GM18907 (cell line): ENCODE data around the gene COL18A1.

Experiments used
- ATAC-seq: cut with Tn5 transposase; IDR thresholded peaks from one replicate; pipeline ENCODE4 v1.9.1; 2021; ENCODE audit warnings: mild to moderate bottlenecking, moderate library complexity; ENCODE audit not compliant: unreplicated experiment

COL18A1 gene

GRCh38 chr21:45475797-45476570 lies 71.0 kb downstream of the COL18A1 start:
- ATAC-seq, result no peak

- no peak for ATAC-seq
Observed at GRCh38 chr21:45476582-45476981, 71.6 kb downstream of the COL18A1 start.

- no peak for ATAC-seq
Observed at GRCh38 chr21:45477176-45478114, 72.5 kb downstream of the COL18A1 start.

DNA sequence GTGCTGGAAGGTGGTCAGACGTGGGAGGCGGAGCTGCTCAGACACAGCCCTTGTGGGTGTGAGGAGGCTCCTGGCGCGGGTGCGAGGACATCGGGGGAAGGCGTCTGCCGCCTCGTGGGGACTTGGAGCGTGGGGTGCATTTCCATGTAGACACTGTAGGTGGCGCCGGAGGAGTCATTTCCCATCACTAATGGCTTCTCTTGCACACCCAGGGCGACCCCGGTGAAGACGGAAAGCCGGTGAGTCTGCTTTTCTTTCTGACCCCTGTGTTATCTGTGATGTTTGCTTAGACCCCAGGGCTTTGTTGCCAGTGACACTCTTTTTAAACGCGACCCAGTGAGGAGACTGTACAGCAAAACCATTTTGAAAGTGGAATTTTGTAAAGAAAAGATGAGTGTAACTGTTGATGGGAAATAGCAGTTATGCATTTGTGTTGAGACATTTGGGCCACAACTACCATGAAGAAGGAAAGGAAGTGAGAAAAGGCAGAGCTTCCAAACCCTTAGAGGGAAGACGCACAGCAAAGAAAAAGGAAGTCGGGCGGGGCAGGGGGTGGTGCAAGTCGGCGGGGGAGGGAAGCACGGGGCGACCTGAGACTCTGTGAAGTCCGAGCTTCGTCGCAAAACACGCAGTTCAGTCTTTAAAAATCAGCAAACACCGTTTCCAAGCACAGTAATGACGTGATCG lies 73.3 kb downstream of the COL18A1 start:
- ATAC-seq, result no peak

GRCh38 chr21:45478816-45479669 lies 74.1 kb downstream of the COL18A1 start:
- ATAC-seq, result no peak

- no peak for ATAC-seq
Observed at GRCh38 chr21:45479691-45480675, 75.0 kb downstream of the COL18A1 start.

- no peak for ATAC-seq
Observed at GRCh38 chr21:45480701-45481500, 75.9 kb downstream of the COL18A1 start.

DNA sequence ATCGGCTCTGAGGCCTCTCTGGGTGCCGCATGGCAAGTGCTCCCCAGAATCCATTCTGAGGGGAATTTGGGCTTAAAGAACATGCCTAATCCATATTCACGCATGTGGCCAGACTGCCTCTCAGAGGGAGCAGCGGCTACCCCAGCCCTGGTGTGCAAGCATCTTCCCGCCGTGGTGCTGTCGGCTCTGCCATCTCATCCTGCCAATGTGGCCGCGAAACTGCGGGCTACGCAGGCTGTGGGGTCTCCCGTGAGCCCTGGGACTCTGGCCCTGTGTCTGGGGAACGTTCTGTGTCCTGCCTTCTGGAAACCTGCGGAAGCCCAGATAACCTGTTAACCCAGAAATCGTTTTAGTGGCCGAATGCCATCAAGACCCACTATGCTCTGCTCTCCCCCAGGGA lies 76.6 kb downstream of the COL18A1 start:
- no peak for ATAC-seq

DNA sequence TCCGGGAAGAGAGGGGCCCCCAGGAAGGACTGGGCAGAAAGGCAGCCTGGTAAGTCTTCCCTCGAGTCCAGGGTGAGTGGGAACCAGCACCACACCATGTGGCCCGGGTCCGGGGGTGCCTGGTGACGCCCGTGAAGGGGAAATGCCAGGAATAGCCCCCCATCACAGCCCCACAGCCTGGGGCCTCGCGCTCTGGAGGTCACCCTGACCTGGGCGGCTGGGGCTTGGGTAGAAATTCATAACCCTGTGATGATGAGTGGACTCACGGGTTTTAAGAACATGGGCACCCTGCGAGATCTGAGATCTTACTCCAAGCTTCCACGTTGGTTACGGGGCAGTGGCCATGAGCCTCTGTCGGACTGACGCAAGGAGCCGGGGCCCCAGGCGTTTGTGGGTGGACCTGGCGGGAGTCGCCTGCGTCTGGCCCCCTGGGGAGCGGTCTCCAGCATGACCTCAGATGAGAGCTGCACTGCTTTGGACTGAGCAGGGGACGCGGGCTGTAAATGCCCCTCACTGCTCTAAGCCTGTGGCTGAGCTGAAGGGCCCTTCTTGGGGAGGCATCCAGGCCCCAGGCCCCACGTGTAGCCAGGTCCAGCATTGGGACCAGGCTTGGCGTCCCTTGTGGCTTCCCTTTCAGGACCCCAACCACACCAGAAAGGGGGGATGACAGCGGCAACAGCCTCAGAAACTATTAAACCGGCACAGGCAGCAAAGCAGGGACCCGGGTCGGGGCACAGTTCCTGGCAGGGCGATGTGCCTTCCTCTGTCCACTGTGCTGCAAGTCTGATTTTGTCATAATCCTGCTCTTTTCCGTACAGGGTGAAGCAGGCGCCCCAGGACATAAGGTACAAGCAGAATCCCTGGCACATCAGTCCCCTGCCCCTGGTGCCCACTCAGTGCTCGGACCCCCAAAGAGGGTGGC lies 77.3 kb downstream of the COL18A1 start:
- ATAC-seq, result no peak

DNA sequence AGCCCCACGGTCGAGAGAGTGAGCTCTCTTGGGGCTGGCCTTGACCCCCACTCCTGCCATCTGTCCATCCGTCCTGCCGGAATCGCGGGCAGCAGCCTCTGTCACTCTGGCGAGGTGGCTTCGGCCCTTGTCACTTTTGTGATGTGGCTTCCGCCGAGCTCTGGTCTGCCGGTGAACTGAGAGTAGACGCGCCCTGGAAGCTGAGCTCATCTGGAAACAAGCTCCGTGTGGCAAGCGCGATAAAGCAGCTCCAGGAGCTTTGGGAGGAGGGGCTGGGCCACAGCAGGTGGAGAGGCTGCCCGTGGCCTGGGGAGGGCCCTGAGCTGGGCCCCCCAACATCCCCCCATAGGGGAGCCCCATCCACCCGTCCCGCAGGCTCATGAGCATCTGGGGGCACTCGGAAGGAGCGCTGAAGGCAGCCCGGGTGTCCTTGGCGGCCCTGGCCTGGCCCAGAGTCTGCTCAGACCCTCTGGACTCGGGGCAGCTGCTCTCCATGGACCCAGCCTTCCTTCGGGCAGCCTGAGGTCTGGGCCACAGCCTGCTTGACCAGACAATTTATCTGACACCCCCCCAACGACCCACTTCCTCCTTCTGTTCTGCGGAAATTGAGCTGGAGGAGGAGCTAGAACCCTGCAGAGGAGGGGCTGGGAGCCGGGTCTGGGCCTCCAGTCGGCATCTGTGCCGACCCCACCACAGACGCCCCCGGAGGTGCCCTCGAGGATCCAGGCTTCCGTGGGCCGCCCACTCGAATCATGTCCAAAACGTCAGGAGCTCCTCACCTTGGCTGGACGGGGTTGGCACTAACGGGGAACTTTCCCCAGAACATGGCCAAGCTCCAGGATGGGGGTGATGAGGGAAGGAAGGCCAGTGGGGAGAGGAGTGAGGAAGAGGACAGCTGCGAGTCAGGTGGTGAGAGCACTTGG lies 78.2 kb downstream of the COL18A1 start:
- no peak for ATAC-seq

DNA sequence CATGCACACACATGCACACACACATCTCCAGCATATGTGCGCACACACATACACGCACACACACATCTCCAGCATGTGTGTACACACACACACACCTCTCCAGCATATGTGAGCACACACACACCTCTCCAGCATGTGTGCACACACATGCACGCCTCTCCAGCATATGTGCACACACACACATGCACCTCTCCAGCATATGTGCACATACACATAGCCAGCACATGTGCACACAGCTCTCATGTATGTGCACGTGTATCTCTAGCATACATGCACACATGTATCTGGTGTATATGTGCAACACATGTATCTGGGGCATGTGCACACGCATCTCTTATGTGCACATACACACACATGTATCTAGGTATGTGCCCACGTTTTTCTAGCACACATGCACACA lies 79.4 kb downstream of the COL18A1 start:
- no peak for ATAC-seq

DNA sequence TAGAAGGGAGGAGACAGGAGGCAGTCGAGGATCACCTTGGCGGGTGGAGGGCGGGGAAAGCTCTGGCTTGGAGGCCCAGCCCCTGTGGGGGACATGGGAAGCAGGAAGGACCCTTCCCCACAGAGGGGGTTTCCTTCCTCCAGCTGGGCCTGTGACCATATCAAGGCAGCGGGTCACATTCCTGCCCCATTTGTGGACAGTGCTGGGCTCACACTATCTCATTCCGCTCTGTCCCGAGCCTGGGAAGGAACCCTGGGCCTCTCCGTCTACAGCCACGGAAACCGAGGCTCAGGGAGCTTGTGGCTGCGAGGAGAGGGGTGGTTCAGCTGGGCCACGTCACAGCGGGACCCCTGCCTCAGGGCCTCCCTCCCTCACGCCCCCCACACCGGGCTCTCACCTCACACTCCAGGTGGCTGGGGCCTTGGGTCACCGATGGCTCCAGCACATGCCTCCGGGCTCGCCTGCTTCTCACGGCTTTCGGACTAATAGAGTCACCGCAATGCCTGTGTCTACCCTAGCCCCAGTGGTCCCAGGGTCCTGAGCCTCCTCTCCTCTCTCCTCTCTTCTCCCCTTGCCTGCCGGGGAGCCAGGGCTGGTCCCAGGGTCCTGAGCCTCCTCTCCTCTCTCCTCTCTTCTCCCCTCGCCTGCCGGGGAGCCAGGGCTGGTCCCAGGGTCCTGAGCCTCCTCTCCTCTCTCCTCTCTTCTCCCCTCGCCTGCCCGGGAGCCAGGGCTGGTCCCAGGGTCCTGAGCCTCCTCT lies 80.9 kb downstream of the COL18A1 start:
- no peak for ATAC-seq

- ATAC-seq, result no peak
Observed at GRCh38 chr21:45486443-45487160, 81.6 kb downstream of the COL18A1 start.

DNA sequence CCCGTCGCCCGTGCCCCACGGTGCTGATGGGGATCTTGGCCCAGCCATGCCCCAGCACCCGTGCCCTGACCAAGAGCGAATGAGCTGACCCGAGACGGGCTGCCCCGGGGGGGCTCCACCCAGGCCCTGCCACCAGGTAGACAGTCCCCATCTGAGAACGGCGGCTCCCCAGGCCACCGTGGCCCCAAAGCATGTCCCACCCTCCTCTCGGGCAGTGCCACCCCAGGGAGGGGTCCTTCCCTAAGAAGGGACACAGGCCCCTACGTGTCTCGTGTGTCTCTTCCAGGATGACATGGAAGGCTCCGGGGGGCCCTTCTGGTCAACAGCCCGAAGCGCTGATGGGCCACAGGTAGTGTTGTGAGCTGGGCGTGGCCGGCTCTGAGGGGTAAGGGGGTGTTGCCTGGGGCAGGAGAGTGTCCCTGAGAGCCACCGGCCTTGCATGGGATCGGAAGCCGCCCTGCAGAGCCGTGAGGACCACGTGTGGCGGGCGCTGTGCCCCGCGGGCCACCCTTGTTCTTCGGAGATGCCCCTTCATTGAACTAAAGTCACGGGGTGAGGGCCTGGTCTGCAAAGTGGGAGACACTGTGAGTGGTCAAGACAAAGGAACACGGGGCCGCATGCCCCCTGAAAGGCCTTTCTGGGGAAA lies 82.3 kb downstream of the COL18A1 start:
- no peak for ATAC-seq
